GM21529 (cell line): ENCODE results near the gene CYP2A6.

Experiments used
- ATAC-seq: cut with Tn5 transposase; IDR thresholded peaks from one replicate; pipeline ENCODE4 v1.9.1; 2021; ENCODE audit not compliant: unreplicated experiment

The CYP2A6 gene

GRCh38 chr19:40803857-40804782, 46.1 kb downstream of the CYP2A6 start:
- ATAC-seq = no peak

- no peak for ATAC-seq
Measured at GRCh38 chr19:40803170-40803856, 46.9 kb downstream of the CYP2A6 start.

- ATAC-seq = no peak
Measured at GRCh38 chr19:40802300-40803169, 47.7 kb downstream of the CYP2A6 start.

- no peak for ATAC-seq
Measured at GRCh38 chr19:40801426-40802299, 48.6 kb downstream of the CYP2A6 start.

GRCh38 chr19:40800997-40801377, 49.3 kb downstream of the CYP2A6 start:
- ATAC-seq = no peak

- ATAC-seq = no peak
Measured at GRCh38 chr19:40800339-40800996, 49.8 kb downstream of the CYP2A6 start.

- no peak for ATAC-seq
Measured at GRCh38 chr19:40799558-40800338, 50.5 kb downstream of the CYP2A6 start.

- ATAC-seq = peak; percentile 68
Measured at GRCh38 chr19:40798683-40799557, 51.3 kb downstream of the CYP2A6 start, which contains the start of gene EGLN2. EGLN2 (plus strand) TSS chr19:40799191; CDS start chr19:40800573, 1,382 bp downstream.

GRCh38 chr19:40797963-40798682, 52.1 kb downstream of the CYP2A6 start:
- no peak for ATAC-seq

GRCh38 chr19:40797166-40797962, 52.9 kb downstream of the CYP2A6 start:
- no peak for ATAC-seq
